ENCODE measurements around the gene CNPY1.

The CNPY1 gene

DNA sequence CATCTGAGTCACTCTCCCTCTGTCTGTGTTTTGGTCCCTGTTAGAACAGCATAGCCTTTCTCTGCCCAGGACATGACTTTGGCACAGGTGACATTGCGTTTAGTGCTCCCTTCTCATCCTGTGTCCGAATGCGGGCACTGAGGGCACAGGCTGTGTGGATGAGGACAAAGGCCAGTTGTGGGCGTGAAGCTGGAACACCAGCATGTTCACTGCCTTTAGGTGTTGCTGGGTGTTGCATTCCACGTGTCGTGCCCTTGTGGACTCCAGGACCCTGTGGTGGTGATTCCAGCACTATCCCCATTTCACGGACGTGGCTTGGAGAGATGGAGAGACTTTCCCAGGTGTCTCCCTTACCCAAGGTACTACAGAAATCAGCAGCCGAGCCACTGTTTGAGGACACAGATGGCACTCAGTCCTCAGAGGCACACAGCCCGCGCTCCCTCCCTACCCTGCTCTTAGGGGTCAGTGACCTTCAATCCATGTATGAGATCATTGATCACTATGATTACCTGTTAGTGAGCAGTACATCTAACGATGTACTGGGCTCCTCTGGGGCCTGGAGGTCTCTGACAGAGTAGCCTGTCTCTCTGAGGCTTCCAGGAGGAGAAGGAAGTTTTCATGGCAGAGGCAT lies 917 bp upstream of the CNPY1 start:
- no peaks in the 10 kb centered on the region for H3K36me3 ChIP-seq (ENCODE audit: control insufficient read depth in 1 of 2, insufficient read depth in 2 of 2, low read length in 2 of 2)
- H3K9ac ChIP-seq (ENCODE audit: low read depth in 1 of 2, low read length in 2 of 2): no peak overlapping the region
- no peak overlapping the region for H3K4me3 ChIP-seq (ENCODE audit: low read depth in 1 of 2, low read length in 2 of 2)
- no peaks in the 10 kb centered on the region for H3K4me1 ChIP-seq (ENCODE audit: control insufficient read depth in 1 of 2, insufficient read depth in 2 of 2, low read length in 2 of 2)
- no peak overlapping the region for H3K27ac ChIP-seq (ENCODE audit: low read depth, low read length)
- H3K9me3 ChIP-seq (ENCODE audit: control insufficient read depth in 1 of 2, low read length in 2 of 2): no peaks in the 10 kb centered on the region
- H3K27me3 ChIP-seq (ENCODE audit: control insufficient read depth in 1 of 2, insufficient read depth in 2 of 2, low read length in 2 of 2): no peaks in the 10 kb centered on the region

DNA sequence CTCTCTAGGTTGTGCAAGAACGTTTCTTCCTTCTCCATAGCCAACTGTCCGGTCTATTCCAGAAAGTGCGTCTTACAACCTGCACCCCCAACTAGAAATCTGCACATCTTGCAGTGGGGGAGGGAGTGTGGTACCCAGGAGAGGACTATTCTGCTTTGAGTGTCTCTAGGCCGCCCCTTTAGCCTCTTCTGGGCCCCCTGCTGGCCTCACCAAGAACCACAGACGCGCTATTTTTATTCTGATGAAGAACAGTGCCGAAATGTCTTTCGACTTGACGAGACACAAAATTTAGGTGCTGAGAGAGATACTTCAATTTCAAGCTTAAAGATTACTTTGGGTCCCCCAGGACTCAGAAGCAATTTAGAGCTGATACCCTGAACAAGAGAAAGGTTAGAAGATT lies 1.0 kb downstream of the CNPY1 start:
- no peak overlapping the region for H3K4me3 ChIP-seq (ENCODE audit: low read depth in 1 of 2, low read length in 2 of 2)

DNA sequence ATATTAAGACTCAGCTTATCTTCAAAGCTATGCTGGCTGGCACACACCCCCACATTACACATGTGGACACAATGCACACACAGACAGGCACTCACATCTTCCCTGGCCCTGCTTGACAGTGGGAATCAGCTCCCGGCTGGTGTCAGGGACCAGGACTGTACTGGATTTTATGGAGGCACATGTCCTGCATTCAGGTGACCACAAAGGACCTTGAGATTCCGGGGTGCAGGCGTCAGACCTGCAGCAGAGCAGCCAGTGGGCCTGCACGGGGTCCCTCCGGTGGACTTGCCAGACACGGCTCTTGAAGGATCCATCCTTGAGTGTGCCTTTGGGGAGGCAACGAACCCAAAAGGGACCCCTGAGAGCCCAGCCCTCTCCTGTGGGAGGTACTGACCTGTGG lies 1.9 kb downstream of the CNPY1 start:
- Histone ChIP-seq H3K9me3 (ENCODE audit: control insufficient read depth in 1 of 2, low read length in 2 of 2) (no peaks in the 10 kb centered on the region), H3K27ac (ENCODE audit: low read depth, low read length) (no peak overlapping the region), H3K36me3 (ENCODE audit: control insufficient read depth in 1 of 2, insufficient read depth in 2 of 2, low read length in 2 of 2) (no peaks in the 10 kb centered on the region), H3K27me3 (ENCODE audit: control insufficient read depth in 1 of 2, insufficient read depth in 2 of 2, low read length in 2 of 2) (no peaks in the 10 kb centered on the region), H3K4me1 (ENCODE audit: control insufficient read depth in 1 of 2, insufficient read depth in 2 of 2, low read length in 2 of 2) (no peaks in the 10 kb centered on the region), H3K4me3 (ENCODE audit: low read depth in 1 of 2, low read length in 2 of 2) (no peak overlapping the region), H3K9ac (ENCODE audit: low read depth in 1 of 2, low read length in 2 of 2) (no peak overlapping the region)

More for the DNA sequence above, 1.0 kb downstream of the CNPY1 start:
- Histone ChIP-seq H3K27me3 (ENCODE audit: control insufficient read depth in 1 of 2, insufficient read depth in 2 of 2, low read length in 2 of 2) (no peaks in the 10 kb centered on the region), H3K4me1 (ENCODE audit: control insufficient read depth in 1 of 2, insufficient read depth in 2 of 2, low read length in 2 of 2) (no peaks in the 10 kb centered on the region), H3K36me3 (ENCODE audit: control insufficient read depth in 1 of 2, insufficient read depth in 2 of 2, low read length in 2 of 2) (no peaks in the 10 kb centered on the region), H3K9ac (ENCODE audit: low read depth in 1 of 2, low read length in 2 of 2) (no peak overlapping the region), H3K9me3 (ENCODE audit: control insufficient read depth in 1 of 2, low read length in 2 of 2) (no peaks in the 10 kb centered on the region), H3K27ac (ENCODE audit: low read depth, low read length) (no peak overlapping the region)

DNA sequence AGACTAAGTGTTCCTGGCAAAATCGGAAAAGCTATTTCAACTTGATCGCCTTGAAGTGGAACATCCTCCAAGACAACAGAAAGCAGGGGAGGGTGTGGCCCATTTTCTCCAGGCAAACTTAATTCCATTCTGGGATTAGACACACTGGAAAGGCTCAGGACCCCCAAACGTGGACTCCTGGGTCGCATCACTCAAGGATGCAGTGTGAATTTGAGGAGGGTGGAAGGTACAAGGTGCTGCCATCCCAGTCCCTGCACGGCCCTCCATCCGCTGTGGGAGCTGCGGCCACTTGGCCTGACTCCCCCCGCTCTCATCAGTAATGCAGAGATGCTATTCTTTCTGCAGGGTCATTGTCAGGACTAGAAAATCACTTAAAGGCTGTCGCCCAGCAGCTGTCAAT lies 2.4 kb downstream of the CNPY1 start:
- Histone ChIP-seq H3K4me3 (ENCODE audit: low read depth in 1 of 2, low read length in 2 of 2) (no peak overlapping the region), H3K27me3 (ENCODE audit: control insufficient read depth in 1 of 2, insufficient read depth in 2 of 2, low read length in 2 of 2) (no peaks in the 10 kb centered on the region), H3K4me1 (ENCODE audit: control insufficient read depth in 1 of 2, insufficient read depth in 2 of 2, low read length in 2 of 2) (no peaks in the 10 kb centered on the region), H3K36me3 (ENCODE audit: control insufficient read depth in 1 of 2, insufficient read depth in 2 of 2, low read length in 2 of 2) (no peaks in the 10 kb centered on the region), H3K9ac (ENCODE audit: low read depth in 1 of 2, low read length in 2 of 2) (no peak overlapping the region), H3K27ac (ENCODE audit: low read depth, low read length) (no peak overlapping the region), H3K9me3 (ENCODE audit: control insufficient read depth in 1 of 2, low read length in 2 of 2) (no peaks in the 10 kb centered on the region)

DNA sequence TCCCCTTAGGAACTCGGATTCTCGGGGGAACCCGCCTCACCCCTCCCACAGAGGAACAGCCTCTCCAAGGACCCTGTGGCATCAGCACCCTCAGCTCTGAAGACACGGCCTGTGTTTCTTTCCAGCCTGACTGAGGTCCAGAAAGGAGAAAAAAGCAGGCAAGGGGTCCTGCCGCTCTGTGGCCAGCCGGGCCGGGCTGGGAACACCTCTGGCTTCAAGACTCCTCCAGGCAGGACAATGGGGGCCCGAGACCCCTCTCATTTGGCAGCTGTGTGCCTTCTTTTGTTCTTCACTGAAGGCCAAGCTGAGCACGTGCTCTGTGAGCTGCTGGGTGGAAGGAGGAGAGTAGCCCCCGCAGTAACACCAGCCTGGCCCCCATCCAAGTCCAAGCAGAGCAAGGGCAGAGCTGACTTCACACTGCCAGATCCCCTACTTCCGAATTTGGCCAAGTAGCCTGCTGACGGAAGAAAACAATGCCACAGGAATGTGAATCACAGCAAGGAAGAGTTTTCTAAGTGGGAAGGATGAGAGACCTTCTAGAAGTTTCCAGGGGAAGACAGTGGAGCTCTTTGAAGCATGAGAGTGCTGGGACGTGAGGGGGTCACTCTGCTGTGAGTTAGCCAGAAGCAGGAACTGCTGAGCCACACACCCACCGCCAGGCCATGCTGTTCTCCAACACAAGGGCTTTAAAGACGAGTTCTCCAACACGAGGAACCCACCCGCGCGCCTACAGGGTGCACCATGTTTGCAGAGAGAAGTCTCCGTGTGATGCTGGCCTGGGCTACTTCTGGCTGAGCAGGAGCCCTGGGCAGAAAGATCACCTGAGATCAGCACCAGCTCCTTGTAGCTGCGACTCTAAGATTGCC lies 3.1 kb downstream of the CNPY1 start:
- Histone ChIP-seq H3K9me3 (ENCODE audit: control insufficient read depth in 1 of 2, low read length in 2 of 2) (no peaks in the 10 kb centered on the region), H3K36me3 (ENCODE audit: control insufficient read depth in 1 of 2, insufficient read depth in 2 of 2, low read length in 2 of 2) (no peaks in the 10 kb centered on the region), H3K27me3 (ENCODE audit: control insufficient read depth in 1 of 2, insufficient read depth in 2 of 2, low read length in 2 of 2) (peaks cover 0 to 1% of the 10 kb centered on the region in 2 donors), H3K4me1 (ENCODE audit: control insufficient read depth in 1 of 2, insufficient read depth in 2 of 2, low read length in 2 of 2) (no peaks in the 10 kb centered on the region), H3K4me3 (ENCODE audit: low read depth in 1 of 2, low read length in 2 of 2) (no peak overlapping the region), H3K9ac (ENCODE audit: low read depth in 1 of 2, low read length in 2 of 2) (no peak overlapping the region), H3K27ac (ENCODE audit: low read depth, low read length) (no peak overlapping the region)

DNA sequence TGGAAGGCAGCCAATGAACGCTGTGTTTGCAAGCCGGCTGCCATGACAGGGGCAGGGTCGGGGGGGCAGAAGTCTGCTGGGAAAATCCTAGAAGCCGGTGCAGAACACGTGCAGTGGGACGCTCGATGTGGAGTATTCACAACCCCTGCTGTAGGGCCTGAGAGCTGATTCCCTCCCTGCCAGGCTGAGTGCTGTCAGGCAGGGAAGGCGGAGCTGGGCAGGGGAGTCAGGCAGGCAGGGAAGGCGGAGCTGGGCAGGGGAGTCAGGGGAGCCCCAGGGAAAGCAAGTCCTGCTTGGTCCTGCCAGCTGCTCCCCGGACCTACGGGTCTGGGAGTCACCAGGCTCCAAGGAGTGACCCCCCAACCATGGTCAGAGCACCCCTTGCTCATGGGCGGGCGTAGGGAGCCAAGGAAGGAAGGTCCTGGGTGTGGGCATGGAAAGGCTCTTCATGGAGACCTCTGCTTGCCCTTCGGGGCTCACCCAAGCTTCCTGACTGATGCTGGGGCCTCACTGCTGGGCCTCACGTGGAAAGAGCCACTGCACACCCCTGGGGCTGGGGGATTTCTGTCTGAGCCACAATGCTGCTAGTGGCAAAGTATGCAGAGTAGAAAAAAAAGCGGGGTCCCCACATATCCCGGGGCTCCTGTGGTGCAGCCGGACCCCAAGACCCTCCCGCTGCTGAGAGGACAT lies 4.2 kb downstream of the CNPY1 start:
- Histone ChIP-seq H3K4me1 (ENCODE audit: control insufficient read depth in 1 of 2, insufficient read depth in 2 of 2, low read length in 2 of 2) (no peaks in the 10 kb centered on the region), H3K9ac (ENCODE audit: low read depth in 1 of 2, low read length in 2 of 2) (no peak overlapping the region), H3K4me3 (ENCODE audit: low read depth in 1 of 2, low read length in 2 of 2) (no peak overlapping the region), H3K36me3 (ENCODE audit: control insufficient read depth in 1 of 2, insufficient read depth in 2 of 2, low read length in 2 of 2) (no peaks in the 10 kb centered on the region), H3K9me3 (ENCODE audit: control insufficient read depth in 1 of 2, low read length in 2 of 2) (no peaks in the 10 kb centered on the region), H3K27me3 (ENCODE audit: control insufficient read depth in 1 of 2, insufficient read depth in 2 of 2, low read length in 2 of 2) (peaks cover 0 to 6% of the 10 kb centered on the region in 2 donors), H3K27ac (ENCODE audit: low read depth, low read length) (no peak overlapping the region)

DNA sequence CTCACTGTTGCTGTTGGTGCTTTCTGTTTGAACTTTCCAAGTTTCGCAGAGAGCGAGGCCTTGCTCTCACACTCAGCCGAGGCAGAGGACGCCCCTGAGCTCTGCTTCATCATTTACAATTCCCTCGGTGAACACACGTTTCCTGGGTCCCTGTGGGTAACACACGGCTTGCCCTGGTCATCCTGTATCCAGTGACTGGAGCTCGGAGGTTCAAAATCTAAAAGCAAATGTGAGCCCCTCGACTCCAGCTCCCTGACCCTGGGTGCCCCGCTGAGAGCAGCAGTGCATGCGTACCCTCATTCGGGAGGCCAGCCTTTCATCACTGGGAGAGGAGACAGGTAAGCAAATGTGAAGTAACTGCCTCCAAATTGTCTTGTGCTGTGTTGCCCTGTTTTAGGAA lies 5.8 kb downstream of the CNPY1 start:
- H3K9me3 ChIP-seq (ENCODE audit: control insufficient read depth in 1 of 2, low read length in 2 of 2): no peaks in the 10 kb centered on the region
- H3K9ac ChIP-seq (ENCODE audit: low read depth in 1 of 2, low read length in 2 of 2): no peak overlapping the region
- H3K27ac ChIP-seq (ENCODE audit: low read depth, low read length): no peak overlapping the region
- H3K36me3 ChIP-seq (ENCODE audit: control insufficient read depth in 1 of 2, insufficient read depth in 2 of 2, low read length in 2 of 2): no peaks in the 10 kb centered on the region
- H3K4me3 ChIP-seq (ENCODE audit: low read depth in 1 of 2, low read length in 2 of 2): no peak overlapping the region
- peaks cover 10 to 19% of the 10 kb centered on the region in 2 donors for H3K27me3 ChIP-seq (ENCODE audit: control insufficient read depth in 1 of 2, insufficient read depth in 2 of 2, low read length in 2 of 2)
- H3K4me1 ChIP-seq (ENCODE audit: control insufficient read depth in 1 of 2, insufficient read depth in 2 of 2, low read length in 2 of 2): no peaks in the 10 kb centered on the region

DNA sequence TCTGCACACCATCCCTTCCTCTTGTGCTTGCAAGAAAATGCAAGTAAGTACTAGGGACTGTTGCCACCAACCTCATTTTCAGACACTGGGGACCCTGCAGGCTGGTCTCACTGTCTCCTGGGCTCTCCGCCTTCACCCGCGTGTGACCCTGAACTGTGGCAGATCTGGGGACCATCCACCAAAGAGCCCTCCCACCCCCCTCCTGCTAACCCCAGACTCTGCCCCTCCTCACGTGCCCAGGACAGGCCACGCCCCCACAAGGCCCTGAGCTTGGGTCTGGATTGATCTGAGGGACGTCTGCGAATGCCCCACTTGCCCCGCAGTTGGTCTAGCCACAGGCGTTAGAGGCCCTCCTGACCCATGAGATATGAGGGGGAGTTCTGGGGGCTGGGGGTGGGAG lies 8.1 kb downstream of the CNPY1 start:
- Histone ChIP-seq H3K27ac (ENCODE audit: low read depth, low read length) (no peak overlapping the region), H3K9ac (ENCODE audit: low read depth in 1 of 2, low read length in 2 of 2) (no peak overlapping the region), H3K4me3 (ENCODE audit: low read depth in 1 of 2, low read length in 2 of 2) (no peak overlapping the region), H3K27me3 (ENCODE audit: control insufficient read depth in 1 of 2, insufficient read depth in 2 of 2, low read length in 2 of 2) (peaks cover 28 to 41% of the 10 kb centered on the region in 2 donors), H3K9me3 (ENCODE audit: control insufficient read depth in 1 of 2, low read length in 2 of 2) (no peaks in the 10 kb centered on the region), H3K4me1 (ENCODE audit: control insufficient read depth in 1 of 2, insufficient read depth in 2 of 2, low read length in 2 of 2) (peaks cover 2 to 7% of the 10 kb centered on the region in 2 donors), H3K36me3 (ENCODE audit: control insufficient read depth in 1 of 2, insufficient read depth in 2 of 2, low read length in 2 of 2) (no peaks in the 10 kb centered on the region)

DNA sequence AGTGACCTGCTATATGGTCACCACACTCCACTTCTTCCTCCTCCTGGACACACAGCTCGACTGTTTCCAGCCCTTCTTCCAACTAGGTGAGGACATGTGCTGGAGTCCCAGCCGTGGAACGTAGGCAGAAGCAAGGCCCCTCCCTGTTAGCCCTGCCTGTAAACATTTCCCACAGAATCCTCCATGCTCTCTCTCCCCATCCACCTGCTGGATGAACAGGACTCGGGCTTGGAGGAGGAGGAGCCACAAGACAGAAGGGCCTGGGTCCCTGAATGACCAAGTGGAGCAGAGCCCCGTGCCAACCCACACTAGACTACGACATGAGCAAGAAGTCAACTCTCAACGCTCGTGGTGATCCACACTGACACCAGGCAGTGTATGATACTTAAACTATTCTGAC lies 9.9 kb downstream of the CNPY1 start:
- Histone ChIP-seq H3K9ac (ENCODE audit: low read depth in 1 of 2, low read length in 2 of 2) (no peak overlapping the region), H3K27me3 (ENCODE audit: control insufficient read depth in 1 of 2, insufficient read depth in 2 of 2, low read length in 2 of 2) (peaks cover 41 to 57% of the 10 kb centered on the region in 2 donors), H3K36me3 (ENCODE audit: control insufficient read depth in 1 of 2, insufficient read depth in 2 of 2, low read length in 2 of 2) (no peaks in the 10 kb centered on the region), H3K4me3 (ENCODE audit: low read depth in 1 of 2, low read length in 2 of 2) (no peak overlapping the region), H3K4me1 (ENCODE audit: control insufficient read depth in 1 of 2, insufficient read depth in 2 of 2, low read length in 2 of 2) (peaks cover 5 to 13% of the 10 kb centered on the region in 2 donors), H3K9me3 (ENCODE audit: control insufficient read depth in 1 of 2, low read length in 2 of 2) (no peaks in the 10 kb centered on the region), H3K27ac (ENCODE audit: low read depth, low read length) (no peak overlapping the region)

DNA sequence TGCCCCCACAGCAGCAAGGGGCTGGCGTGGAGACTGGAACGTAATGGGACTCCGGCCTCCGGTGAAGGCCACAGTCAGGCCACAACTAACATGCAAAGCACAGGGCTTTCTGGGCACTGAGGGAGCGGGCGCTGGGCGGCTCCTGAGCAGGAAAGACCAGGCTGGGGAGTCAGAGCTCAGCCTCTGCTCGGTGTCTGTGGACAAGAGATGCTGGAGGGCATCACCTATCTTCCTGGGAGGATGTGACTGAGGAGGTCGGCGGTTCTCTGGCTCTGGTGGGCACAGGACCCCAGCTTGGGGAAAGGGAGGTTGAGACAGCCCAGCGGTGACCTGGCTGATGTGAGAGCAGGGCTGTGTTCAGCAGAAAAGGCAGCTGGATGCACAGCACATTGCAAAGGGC lies 11.7 kb downstream of the CNPY1 start:
- Histone ChIP-seq H3K27ac (ENCODE audit: low read depth, low read length) (no peak overlapping the region), H3K36me3 (ENCODE audit: control insufficient read depth in 1 of 2, insufficient read depth in 2 of 2, low read length in 2 of 2) (no peaks in the 10 kb centered on the region), H3K4me3 (ENCODE audit: low read depth in 1 of 2, low read length in 2 of 2) (no peak overlapping the region), H3K4me1 (ENCODE audit: control insufficient read depth in 1 of 2, insufficient read depth in 2 of 2, low read length in 2 of 2) (peaks cover 5 to 13% of the 10 kb centered on the region in 2 donors), H3K9ac (ENCODE audit: low read depth in 1 of 2, low read length in 2 of 2) (no peak overlapping the region), H3K9me3 (ENCODE audit: control insufficient read depth in 1 of 2, low read length in 2 of 2) (no peaks in the 10 kb centered on the region), H3K27me3 (ENCODE audit: control insufficient read depth in 1 of 2, insufficient read depth in 2 of 2, low read length in 2 of 2) (peaks cover 55 to 68% of the 10 kb centered on the region in 2 donors)

All from duodenal mucosa (tissue), 2 donors.